HG02981 (cell line): ENCODE data around the gene RNU11.
"Not testable (repeated sequence)": the region's sequence is repeated elsewhere in the genome, so short reads cannot be mapped to it uniquely, and the experiment has no call there.

Experiments
- ATAC-seq: cut with Tn5 transposase; IDR thresholded peaks from one replicate; pipeline ENCODE4 v1.9.1; 2021; ENCODE audit warnings: mild to moderate bottlenecking, moderate library complexity; ENCODE audit not compliant: unreplicated experiment

RNU11 gene

DNA sequence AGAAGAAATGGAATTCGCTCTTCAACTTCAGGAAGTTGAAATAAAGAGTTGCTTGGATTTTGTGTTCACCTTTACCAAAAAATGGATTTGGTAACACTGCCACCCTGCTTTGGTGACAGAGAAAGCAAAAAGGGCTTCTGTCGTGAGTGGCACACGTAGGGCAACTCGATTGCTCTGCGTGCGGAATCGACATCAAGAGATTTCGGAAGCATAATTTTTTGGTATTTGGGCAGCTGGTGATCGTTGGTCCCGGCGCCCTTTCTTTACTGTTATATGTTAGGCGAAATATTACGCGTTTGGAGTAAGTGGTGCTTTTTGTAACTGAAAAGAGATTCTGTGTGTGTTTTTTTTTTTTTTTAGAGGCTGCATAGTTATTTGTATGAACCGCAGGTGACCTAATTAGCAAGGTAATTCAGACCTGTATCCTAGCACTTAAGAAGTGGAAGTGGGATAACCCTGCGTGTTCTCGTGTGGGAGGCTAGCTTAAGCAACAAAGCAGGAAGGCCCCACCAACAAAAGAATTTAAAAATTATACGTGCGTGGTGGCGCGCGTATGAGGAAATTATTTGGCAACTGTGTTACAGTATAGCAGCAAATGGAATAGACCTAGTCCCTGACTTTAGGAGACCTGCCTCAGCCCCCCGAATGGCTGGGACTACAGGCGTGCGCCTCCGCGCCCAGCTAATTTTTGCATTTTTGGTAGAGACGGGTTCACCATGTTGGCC lies at the start of gene RNU11:
Gene RNU11, plus strand, starts transcription at position 127 of the 725 bp plus-strand sequence.
- ATAC-seq, result peak; percentile 59

DNA sequence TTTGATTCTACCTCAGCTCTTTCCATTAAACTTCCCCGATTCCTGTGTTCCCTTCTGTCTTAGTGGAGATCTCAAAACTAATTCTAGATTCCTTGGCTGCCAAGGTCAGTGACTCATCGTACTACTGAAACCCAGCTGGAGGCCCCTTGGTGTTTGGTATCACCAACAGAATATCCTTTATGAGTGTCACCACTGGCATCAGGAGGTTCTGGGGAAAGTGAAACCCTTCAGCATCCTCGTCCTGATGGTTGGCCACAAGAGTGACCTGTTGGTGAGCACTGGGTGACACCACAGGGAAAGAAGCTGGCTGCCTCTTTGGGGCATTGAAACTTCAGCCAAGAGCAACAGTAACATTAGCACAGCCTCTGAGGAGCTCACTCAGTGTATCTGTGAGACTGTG lies 46.7 kb upstream of the RNU11 start:
- ATAC-seq, result no peak

DNA sequence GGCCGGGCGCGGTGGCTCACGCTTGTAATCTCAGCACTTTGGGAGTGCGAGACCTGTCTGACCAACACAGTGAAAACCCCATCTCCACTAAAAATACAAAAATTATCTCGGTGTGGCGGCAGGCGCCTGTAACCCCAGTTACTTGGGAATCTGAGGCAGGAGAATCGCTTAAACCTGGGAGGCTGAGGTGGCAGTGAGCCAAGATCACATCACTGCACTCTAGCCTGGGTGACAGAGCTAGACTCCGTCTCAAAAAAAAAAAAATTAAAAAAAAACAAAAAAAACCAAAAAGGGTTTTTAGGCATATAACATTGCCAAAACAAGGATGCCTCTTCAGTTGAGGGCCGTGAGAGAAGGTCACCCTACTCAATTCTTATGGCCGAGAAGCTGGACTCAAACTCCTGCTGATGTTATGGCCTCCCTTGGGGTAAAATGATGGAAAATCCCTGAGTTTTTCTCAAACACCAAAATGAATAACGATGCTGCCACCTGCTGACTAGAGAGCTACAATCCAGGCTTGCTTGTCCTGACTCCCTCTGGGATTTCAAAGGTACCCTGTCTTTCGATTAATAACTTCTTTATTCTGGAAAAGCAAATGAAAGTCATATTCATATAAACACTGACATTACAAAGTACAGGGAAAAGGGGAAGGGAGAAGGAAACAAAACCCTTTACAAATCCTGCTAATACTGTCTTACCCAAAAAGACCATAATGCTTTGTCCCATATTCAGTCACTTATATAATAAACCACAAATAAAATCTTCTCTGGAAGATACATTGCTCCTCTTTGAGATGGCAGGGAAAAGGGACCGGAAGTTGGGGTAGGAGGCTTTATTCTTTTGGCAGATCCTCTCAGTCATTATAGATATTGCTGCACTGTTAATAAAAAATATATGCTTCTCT lies 45.6 kb upstream of the RNU11 start:
- ATAC-seq, result no peak

DNA sequence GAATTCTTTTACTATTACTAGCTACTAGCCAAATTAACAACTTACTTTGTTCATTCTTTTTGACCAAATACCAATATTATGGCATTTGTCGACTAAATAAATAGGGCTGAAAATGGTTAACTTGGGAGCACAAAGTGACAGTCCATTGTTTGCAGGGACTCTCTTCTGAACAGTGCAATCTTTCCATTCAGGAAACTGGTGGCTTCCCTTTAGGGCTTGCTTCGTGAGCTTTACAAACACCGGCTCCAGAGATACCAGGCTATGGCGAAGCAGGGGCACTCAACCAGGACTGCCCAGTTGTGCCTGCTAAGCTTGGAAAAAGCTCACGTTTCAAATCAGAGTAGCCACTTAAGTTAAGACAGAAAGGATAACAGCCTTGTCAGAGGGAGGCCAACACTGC lies 44.0 kb upstream of the RNU11 start:
- no peak for ATAC-seq

DNA sequence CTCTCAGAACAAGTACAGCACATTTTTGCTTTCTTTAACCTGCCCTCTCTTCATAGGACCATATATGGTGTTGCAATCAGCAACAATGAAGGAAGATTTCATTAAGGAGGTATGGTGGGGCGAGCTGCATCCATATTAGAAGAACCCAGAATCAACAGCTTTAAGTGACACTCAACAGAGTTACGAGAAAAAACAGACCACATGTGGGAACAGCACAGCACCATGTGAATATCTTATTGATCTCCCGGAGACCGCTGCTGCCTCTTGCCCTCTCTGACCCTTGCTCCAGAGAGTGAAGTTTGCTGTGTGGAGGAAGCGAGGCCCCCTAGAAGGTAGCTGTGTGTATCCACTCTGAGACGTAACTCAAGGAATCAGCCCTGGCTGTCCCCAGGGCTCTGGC lies 43.4 kb upstream of the RNU11 start:
- ATAC-seq, result no peak

DNA sequence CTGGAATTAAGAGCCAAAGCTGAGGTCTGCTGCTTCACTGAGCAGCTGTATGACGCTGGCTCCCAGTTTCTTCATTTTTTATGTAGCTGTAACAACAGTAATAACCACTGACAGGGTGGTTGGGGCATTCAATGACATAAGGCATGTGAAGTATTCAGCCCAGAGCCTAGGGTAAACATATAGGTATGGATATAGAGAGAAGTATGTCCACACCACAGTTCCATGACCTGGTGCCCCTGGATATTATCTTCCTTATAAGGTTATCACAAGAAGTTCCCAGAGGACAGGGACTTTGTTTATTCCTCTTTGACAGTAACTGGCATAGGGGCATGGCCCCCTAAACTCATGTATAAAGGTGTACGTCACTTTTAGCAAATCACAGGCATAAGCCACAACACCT lies 41.6 kb upstream of the RNU11 start:
- no peak for ATAC-seq

DNA sequence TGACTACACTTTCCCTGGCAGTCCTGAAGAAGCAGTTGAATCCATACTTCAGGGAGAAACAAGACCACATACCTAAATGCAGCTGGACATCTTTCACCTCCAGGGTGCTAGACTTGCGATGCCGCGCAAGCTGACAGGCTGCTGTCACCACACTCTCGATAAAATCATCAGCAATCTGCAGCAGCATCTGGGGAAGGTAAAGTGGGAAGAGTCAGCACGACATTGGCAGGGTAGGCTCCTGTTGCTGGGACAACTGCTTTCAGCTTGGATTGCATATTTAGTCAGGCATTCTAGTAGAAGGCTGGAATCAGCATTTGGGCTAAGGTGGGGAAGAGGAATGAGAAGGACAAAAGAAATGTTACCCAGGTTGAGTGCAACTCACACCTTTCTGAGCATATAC lies 35.2 kb upstream of the RNU11 start:
- ATAC-seq, result no peak

DNA sequence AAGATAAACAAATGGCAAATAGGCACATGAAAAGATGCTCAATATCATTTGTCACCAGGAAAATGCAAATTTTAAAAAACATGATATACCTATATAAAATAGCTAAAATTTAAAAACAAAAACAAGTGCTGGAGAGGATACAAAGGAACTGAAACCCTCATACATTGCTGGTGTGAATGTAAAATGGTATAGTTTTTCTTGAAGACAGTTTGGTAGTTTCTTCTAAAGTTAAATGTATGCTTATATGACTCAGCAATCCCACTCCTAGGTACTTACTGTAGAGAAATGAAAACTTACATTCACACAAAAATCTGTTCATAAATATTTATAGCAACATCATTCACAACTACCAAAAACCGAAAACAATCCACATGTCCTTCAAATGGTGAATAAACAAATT lies 16.7 kb upstream of the RNU11 start:
- ATAC-seq, result no peak

DNA sequence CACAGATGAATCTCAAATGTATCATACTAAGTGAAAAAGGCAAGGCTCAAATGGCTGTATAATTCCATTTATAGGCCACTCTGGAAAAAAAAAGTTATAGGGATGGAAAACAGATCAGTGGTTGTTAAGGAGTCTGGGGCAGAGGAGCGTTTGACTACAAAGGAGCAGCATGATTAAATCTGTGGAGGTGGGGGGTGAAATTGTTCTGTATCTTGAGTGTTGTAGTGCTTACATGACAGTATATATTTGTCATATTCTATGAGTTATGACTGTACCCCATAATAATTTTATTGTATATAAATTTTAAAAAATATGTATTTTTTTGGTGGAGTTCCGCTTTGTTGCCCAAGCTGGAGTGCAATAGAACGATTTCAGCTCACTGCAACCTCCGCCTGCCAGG lies 15.8 kb upstream of the RNU11 start:
- ATAC-seq, result no peak

DNA sequence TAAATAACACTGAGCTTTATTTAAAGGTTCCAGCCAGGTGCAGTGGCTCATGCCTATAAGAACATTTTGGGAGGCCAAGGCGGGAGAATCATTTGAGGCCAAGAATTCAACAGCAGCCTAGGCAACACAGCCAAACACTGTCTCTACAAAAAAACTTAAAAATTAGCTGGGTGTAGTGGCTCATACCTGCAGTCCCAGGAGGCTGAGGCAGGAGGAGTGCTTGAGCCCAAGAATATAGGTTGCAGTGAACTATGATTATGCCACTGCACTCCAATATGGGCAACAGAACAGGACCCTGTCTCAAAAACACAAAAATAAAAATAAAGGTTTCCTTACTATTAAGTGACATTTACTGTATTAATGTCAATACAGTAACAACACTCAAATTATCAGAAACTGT lies 7.6 kb upstream of the RNU11 start:
- ATAC-seq, result no peak

DNA sequence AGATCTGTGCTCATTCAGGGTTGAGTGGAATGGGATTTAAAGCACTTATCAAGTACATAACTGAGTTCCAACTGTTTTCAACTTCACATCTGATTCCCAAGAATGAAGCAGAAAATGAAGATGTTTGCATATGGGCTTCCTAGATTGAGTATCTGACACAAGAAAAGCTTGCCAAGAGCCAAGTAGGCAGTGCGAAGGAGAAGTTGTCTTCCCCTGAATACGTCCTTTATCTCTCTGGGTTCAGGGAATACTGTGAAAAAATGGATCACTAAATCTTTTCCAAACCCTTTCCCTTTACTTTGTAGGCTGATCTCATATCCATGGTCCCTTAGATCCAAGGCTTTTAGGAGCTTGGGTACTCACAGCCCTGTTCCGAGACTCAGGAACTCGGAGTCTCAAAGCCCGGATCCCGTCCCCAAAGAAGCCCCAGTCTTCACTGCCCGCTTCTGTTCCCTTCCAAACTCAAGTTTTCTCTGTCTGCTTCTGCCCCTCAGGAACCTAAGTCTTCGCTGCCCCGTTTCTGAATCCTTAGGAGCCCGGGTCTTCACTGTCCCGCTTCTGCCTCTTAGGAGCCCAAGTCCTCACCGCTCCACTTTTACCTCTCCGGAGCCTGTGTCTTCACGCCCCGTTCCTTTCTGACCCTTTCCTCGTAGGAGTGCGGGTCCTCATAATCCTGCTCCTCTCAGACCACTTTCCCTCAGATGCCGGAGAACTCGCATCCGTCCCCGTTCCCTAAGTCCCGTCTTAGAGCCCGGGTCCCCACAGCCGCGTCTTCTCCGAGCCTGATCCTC lies 6.1 kb upstream of the RNU11 start:
- peak; percentile 5 for ATAC-seq

DNA sequence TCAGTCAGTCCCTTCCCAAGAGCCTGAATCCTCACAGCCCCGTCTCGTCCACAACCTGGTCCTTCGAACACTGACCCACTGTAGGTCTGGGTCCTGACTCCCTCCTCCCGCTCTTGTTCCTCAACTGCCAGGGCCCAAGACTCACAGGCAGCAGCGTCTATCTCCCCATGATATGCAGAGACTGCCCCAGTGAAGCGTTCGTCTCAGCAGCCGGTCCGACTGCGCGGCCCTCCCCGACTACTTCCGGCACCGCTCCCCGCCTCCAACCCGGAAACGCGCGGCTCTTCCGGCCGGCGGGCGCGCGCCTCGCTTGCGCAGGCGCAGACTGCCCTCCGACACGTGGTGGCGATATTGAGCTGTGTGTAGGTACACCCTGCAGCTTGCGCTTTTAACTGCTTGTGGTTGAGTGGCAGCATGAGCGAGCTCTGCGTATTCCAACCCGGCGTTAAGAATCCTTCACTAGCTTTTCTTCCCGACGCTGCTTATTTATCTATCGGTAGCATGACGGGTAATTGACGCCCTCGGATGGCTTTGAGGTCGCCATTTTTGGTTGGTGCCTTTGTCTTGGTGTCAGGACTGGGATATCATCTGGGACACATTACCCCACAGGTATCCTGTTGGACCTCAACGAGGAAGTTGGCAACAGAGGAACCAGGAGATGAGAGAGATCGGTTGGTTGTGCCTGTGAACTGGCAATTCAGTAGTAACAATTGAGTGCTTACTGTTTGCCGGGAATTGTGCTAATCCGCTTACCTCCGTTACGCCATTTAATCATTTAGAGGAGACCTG lies 5.4 kb upstream of the RNU11 start, which contains the start of gene TAF12:
Gene TAF12, minus strand, starts transcription at position 221 of the 789 bp plus-strand sequence. CDS start 20,986 bp downstream, outside the sequence.
- peak; percentile 76 for ATAC-seq

DNA sequence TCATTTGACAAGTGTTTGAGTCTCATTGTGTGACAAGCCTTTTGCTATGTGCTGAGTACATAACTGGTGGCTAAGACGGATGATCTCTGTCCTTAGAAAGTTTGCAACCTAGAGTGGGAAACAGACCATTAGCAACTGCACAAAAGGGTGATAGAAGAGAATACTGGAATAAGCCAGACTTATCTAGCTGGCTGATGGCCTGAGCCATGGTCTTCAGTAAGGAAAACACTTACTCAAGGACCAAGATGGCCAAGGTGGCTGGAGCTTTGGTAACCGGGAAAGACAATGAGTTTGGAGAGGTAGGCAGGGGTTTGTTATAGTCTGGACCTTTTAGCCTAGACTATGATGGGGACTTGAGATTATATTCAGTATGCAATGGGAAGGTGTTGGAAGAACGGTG lies 3.9 kb upstream of the RNU11 start:
- no peak for ATAC-seq

DNA sequence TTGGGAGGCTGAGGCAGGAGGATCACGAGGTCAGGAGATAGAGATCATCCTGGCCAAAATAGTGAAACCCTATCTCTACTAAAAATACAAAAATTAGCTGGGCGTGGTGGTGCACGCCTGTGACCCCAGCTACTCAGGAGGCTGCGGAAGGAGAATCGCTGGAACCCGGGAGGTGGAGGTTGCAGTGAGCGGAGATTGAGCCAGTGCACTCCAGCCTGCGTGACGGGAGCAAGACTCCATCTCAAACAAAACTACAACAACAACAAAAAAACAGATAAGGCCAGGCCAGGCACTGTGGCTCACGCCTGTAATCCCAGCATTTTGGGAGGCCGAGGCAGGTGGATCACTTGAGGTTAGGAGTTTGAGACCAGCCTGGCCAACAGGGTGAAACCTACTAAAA lies 3.0 kb upstream of the RNU11 start:
- ATAC-seq, result not testable (repeated sequence)

DNA sequence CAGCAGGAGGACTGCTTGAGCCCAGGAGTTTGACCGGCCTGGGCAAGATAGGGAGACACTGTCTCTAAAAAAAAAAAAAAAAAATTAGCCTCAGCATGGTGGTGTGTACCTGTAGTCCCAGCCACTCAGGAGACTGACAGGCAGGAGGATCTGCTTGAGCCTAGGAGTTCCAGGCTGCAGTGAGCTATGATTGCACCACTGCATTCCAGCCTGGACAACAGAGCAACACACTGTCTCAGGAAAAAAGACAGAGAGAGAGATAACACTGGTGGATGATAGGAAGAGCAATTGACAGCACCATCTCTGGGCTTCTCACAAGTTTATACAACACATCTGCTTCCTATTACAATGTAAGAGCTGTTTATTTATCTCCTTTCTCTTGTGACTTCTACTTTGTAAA lies 2.4 kb upstream of the RNU11 start:
- no peak for ATAC-seq

DNA sequence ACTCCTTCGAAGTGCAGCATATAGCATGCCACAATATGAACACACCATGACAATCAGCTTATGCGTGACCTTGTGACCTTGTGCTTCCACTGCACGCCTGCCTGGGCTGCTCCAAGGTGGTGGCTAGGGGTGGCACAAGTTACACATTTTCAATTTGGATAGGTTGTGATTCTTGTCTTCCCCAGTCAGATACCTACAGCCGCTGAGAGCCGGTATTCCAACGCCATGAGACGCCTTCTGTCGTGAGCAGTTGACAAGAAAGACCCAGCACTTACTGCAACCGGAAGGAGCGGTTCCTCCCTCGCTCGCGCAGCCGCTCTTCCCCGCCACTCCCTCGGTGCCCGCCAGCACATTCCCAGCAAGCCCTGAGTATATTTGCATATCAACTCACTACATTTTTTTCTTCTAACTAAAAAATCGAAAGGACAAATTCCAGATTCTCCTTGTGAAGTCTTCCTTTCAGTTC lies 359 bp upstream of the RNU11 start:
- peak; percentile 67 for ATAC-seq

DNA sequence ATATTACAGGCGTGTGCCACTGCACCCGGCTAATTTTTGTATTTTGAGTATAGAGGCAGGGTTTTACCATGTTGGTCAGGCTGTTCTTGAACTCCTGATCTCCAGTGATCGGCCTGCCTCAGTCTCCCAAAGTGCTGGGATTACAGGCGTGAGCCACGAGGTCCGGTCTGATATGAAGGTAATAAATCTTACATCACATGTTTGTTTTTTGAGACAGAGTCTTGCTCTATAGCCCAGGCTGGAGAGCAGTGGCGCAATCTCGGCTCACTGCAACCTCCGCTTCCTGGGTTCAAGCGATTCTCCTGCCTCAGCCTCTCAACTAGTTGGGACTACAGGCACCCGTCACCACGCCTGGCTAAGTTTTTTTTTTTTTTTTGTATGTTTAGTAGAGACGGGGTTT lies 4.7 kb downstream of the RNU11 start:
- ATAC-seq, result not testable (repeated sequence)

DNA sequence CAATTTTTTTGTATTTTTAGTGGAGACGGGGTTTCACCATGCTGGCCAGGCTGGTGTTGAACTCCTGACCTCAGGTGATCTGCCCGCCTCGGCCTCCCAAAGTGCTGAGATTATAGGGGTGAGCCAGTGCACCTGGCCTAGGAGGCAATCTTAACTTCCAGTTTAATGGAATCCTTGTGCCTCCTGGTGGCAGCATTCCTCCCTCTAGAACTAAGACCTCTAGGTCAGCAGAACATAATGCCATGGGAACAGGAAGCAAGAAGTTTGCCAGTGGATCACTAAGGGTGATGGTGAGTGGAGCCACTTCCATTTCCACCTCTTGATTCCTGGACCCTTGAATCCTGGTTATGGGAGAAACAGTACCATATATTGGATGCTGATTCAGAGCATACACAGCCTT lies 5.5 kb downstream of the RNU11 start:
- ATAC-seq, result not testable (repeated sequence)

DNA sequence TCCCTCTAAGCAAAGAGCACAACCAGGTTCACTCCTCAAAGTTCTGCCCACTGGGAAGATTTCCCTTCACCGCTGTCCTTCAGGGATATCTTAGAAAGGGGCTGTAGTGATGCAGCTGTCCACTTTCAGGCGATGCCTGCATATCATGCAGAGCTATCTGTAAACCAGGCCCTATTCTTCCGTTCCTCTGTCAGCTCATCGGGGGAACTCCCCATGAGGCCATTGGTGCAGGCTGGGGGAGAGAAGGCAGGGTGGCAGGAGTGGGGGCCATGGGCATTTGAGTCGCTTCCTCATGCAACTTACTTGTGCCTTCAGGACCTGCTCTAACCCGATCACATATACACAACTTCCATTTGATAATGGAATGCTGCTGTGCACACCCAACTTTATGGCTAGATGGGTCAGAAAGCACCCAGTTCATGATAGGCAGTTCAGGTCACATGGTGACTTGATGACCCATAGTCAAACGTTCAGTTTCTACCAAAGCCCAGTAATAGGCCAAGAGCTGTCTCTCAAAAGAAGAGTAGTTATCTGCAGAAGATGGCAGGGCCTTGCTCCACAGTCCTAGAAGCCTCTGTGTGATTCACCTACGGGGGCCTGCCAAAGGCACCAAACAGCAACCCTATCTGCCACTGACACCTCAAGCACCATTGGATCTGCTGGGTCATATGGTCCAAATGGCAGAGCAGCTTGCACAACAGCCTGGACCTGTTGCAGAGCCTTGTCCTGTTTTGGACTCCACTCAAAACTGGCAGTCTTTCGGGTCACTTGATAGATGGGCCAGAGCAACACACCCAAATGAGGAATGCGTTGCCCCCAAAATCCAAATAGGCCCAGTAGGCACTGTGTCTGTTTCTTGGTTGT lies 7.3 kb downstream of the RNU11 start:
- ATAC-seq, result not testable (repeated sequence)
